PC-3 (cell line): ENCODE data around the gene LGALS7B. TPM values are rescaled to one million over a fixed set of nuclear protein-coding genes. Genes with fewer than 3 reads are reported as not detected.
A peak's percentile ranks its signal among the peaks of the same experiment; 100 is the strongest.

Experiments
- ATAC-seq: fragments of 200-7000 bp; cut with Tn5 transposase; 2 replicates; pipeline ENCODE4 v1.9.1; 2020; ENCODE audit warnings: mild to moderate bottlenecking, moderate library complexity
- BruUV-seq: library from RNA; stranded (reverse); fragments of 400-500 nt; replicated peaks from 2 replicates; lab custom pipeline; 2021; lab: Mats Ljungman, UMichigan
- CTCF ChIA-PET: fragments of 300-600 bp; sonication (Branson Sonifier 250); formaldehyde crosslinking; loops from one replicate; lab custom pipeline; 2022; ENCODE audit warnings: antibody characterized with exemption; lab: Charles Lee
- POLR2A ChIA-PET: fragments of 300-600 bp; sonication (Branson Sonifier 250); formaldehyde crosslinking; loops from one replicate; lab custom pipeline; 2022; ENCODE audit warnings: antibody characterized with exemption; ENCODE audit not compliant: unreplicated experiment; lab: Charles Lee
- DNase-seq: peaks from one replicate; pipeline ENCODE4 v3.0.0-alpha.2; 2015
- H2AFZ ChIP-seq: fragments of 300-600 bp; sonication (generic); 2 replicates; pipeline ENCODE4 v1.6.0; 2016; ENCODE audit warnings: antibody characterized with exemption, low read length
- H3F3A ChIP-seq: fragments of 300-600 bp; sonication (generic); one replicate; pipeline ENCODE4 v1.6.0; 2017; ENCODE audit warnings: antibody characterized with exemption, low read length, control low read depth, mild to moderate bottlenecking; ENCODE audit not compliant: unreplicated experiment
- H3K27ac ChIP-seq: fragments of 300-600 bp; sonication (generic); 2 replicates; pipeline ENCODE4 v1.5.1; 2016; ENCODE audit warnings: mild to moderate bottlenecking, low read length
- H3K27me3 ChIP-seq: fragments of 300-600 bp; sonication (generic); 2 replicates; pipeline ENCODE4 v1.6.1; 2016; ENCODE audit warnings: low read length, mixed read lengths
- H3K36me3 ChIP-seq: fragments of 300-600 bp; sonication (generic); 2 replicates; pipeline ENCODE4 v1.6.1; 2016; ENCODE audit warnings: low read depth, mixed run types, low read length, mixed read lengths
- H3K4me1 ChIP-seq: fragments of 300-600 bp; sonication (generic); 2 replicates; pipeline ENCODE4 v1.5.1; 2016; ENCODE audit warnings: low read length; ENCODE audit not compliant: insufficient read depth
- H3K4me2 ChIP-seq: fragments of 300-600 bp; sonication (generic); 2 replicates; pipeline ENCODE4 v1.6.0; 2016; ENCODE audit warnings: low read length
- H3K4me3 ChIP-seq: fragments of 300-600 bp; sonication (generic); 2 replicates; pipeline ENCODE4 v1.5.1; 2016; ENCODE audit warnings: mild to moderate bottlenecking, low read length, mixed read lengths
- H3K79me2 ChIP-seq: fragments of 300-600 bp; sonication (generic); 2 replicates; pipeline ENCODE4 v1.6.1; 2017; ENCODE audit warnings: low read length, mixed read lengths
- H3K9ac ChIP-seq: fragments of 300-600 bp; sonication (generic); 2 replicates; pipeline ENCODE4 v1.6.0; 2016; ENCODE audit warnings: mild to moderate bottlenecking, low read length
- H3K9me2 ChIP-seq: fragments of 300-600 bp; sonication (generic); replicated peaks from 2 replicates; pipeline ENCODE4 v1.6.1; 2016; ENCODE audit warnings: mixed run types, low read length, mixed read lengths
- H3K9me3 ChIP-seq: fragments of 300-600 bp; sonication (generic); 2 replicates; pipeline ENCODE4 v1.6.1; 2016; ENCODE audit warnings: low read length, mixed read lengths
- H4K20me1 ChIP-seq: fragments of 300-600 bp; sonication (generic); 2 replicates; pipeline ENCODE4 v1.6.1; 2016; ENCODE audit warnings: low read length, mixed read lengths
- EZH2 ChIP-seq: fragments of 300-600 bp; sonication (generic); IDR thresholded peaks from one replicate; pipeline ENCODE4 v1.6.1; 2017; ENCODE audit warnings: antibody characterized with exemption, mild to moderate bottlenecking, low read length; ENCODE audit not compliant: unreplicated experiment
- EZH2phosphoT487 ChIP-seq: fragments of 300-600 bp; sonication (generic); IDR thresholded peaks from 2 replicates; pipeline ENCODE4 v1.6.1; 2018; ENCODE audit warnings: mild to moderate bottlenecking, antibody characterized with exemption, low read length, borderline replicate concordance
- intact Hi-C: fragments of 100-400 bp; cut with micrococcal nuclease; formaldehyde crosslinking; loops from 2 replicates; pipeline ENCODE4 v1.9.0; 2023
- total RNA-seq: library from RNA; depleted of rRNA; stranded (reverse); fragments of >200 nt; gene quantifications from 2 replicates; pipeline ENCODE4 v1.2.3, GENCODE V29; 2014
- TF ChIP-seq, protein P1 (sequence below): fragments of 300-600 bp; sonication (generic); conservative IDR thresholded peaks from 2 replicates; pipeline ENCODE4 v1.5.1; 2017; ENCODE audit warnings: antibody characterized with exemption, low read depth, mild to moderate bottlenecking, low read length

Gene LGALS7B
- total RNA-seq, 1 experiment from 2014 or later, result not detected

DNA sequence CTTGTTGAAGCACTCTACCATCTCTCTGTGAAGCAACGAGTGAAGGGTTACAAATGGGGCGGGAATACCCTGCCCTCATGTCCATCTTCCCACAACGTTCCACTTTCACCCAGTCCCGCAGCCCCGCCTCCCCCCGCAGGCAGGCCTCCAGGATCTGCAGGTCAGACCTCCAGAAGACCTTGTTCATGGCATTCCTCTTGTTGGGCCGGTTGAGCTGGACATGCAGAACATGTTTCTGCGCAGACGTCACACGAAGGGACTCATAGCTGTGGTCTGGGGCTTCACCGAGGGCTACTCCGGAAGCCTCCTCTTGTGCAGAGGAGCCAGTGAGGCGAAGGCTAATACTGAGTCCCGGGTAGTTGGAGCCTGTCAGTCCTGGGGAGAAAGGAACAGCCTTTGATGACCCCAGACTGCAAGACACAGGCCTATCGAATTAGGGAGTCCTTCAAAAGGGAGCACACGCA lies 42.2 kb downstream of the LGALS7B start:
- DNase-seq, result peak; percentile 91
- no peaks in the 10 kb centered on the region for H3K79me2 ChIP-seq
- BruUV-seq, result TSS peak; percentile 73
- H3K9me3 ChIP-seq, result no peaks in the 10 kb centered on the region
- peaks cover 41% of the 10 kb centered on the region for H3K4me1 ChIP-seq
- H3K36me3 ChIP-seq, result peaks cover 4% of the 10 kb centered on the region; the same call in 1 of the 2 replicates
- H3K4me2 ChIP-seq, result peak overlapping the region; percentile 96
- H3K4me3 ChIP-seq, result peak overlapping the region; percentile 72
- no peaks in the 10 kb centered on the region for H4K20me1 ChIP-seq
- no peaks in the 10 kb centered on the region for H3K27me3 ChIP-seq
- TF ChIP-seq EZH2, result no peak
- TF ChIP-seq, protein P1, sequence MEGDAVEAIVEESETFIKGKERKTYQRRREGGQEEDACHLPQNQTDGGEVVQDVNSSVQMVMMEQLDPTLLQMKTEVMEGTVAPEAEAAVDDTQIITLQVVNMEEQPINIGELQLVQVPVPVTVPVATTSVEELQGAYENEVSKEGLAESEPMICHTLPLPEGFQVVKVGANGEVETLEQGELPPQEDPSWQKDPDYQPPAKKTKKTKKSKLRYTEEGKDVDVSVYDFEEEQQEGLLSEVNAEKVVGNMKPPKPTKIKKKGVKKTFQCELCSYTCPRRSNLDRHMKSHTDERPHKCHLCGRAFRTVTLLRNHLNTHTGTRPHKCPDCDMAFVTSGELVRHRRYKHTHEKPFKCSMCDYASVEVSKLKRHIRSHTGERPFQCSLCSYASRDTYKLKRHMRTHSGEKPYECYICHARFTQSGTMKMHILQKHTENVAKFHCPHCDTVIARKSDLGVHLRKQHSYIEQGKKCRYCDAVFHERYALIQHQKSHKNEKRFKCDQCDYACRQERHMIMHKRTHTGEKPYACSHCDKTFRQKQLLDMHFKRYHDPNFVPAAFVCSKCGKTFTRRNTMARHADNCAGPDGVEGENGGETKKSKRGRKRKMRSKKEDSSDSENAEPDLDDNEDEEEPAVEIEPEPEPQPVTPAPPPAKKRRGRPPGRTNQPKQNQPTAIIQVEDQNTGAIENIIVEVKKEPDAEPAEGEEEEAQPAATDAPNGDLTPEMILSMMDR, result no peak
- no peak for TF ChIP-seq EZH2phosphoT487
- no peaks in the 10 kb centered on the region for H3F3A ChIP-seq
- intact Hi-C loops, result loop anchor here (5.0 kb wide), 1 partner anchor 34 kb away; no protein-coding TSS in a partner anchor
- POLR2A ChIA-PET, result no interaction called here
- CTCF ChIA-PET, result no interaction called here
- H3K9me2 ChIP-seq, result no peaks in the 10 kb centered on the region
- peak overlapping the region; percentile 73 for H2AFZ ChIP-seq
- peak; percentile 68 for ATAC-seq
- peak overlapping the region; percentile 91 for H3K9ac ChIP-seq
- peak overlapping the region; percentile 99 for H3K27ac ChIP-seq

DNA sequence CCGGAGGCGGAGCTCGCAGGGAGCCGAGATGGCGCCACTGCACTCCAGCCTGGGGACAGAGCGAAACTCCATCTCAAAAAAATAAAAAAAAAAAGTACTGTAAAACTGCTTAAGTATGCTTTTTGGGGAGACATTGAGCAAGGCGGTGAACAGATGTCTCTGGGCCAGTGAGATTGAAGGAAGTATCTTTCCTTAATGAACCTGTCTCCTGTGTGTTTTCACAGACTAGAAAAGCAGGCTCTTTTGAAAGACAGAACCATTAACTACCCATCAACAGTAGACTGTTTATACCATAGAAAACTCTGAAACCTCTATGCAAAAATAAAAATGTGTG lies 44.1 kb downstream of the LGALS7B start:
- no peak overlapping the region for H3K4me3 ChIP-seq
- H3K27ac ChIP-seq, result no peak overlapping the region
- H3K4me2 ChIP-seq, result no peak overlapping the region
- no peak overlapping the region for H3K9ac ChIP-seq
- peaks cover 9% of the 10 kb centered on the region; the same call in 1 of the 2 replicates for H3K79me2 ChIP-seq
- TF ChIP-seq, protein P1, result no peak
- TF ChIP-seq EZH2phosphoT487, result no peak
- no peak for TF ChIP-seq EZH2
- peaks cover 18% of the 10 kb centered on the region for H3K36me3 ChIP-seq
- ATAC-seq, result no peak
- POLR2A ChIA-PET, result interaction anchor here (0.6 kb wide), 1 partner anchor 16 kb away, joined by 10 read pairs; no protein-coding TSS in a partner anchor
- H3K4me1 ChIP-seq, result peaks cover 60% of the 10 kb centered on the region
- H3K9me3 ChIP-seq, result no peaks in the 10 kb centered on the region
- no peaks in the 10 kb centered on the region for H3F3A ChIP-seq
- H4K20me1 ChIP-seq, result no peaks in the 10 kb centered on the region
- BruUV-seq, result no TSS peak
- H3K9me2 ChIP-seq, result no peaks in the 10 kb centered on the region
- DNase-seq, result no peak
- no peak overlapping the region for H2AFZ ChIP-seq
- no peaks in the 10 kb centered on the region for H3K27me3 ChIP-seq
- intact Hi-C loops, result loop anchor here (5.0 kb wide), 1 partner anchor 36 kb away; no protein-coding TSS in a partner anchor
- CTCF ChIA-PET, result no interaction called here

DNA sequence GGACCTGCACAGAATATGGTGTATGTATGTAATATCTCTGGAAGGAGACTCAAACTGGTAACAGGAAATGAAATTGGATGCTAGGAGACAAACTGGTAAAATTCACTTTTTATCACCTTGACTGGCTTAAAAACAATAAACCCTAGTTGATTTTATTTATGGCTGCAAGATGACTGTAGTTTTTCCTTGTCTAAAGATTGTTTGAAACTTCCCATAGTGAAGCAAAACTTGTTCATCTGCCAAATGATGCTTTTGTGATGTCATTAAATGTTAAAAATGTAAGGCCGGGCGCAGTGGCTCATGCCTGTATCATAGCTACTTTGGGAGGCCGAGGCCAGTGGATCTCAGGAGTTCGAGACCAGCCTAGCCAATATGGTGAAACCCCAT lies 45.1 kb downstream of the LGALS7B start:
- H3K4me1 ChIP-seq, result peaks cover 70% of the 10 kb centered on the region
- ChIA-PET POLR2A (no interaction called here), CTCF (no interaction called here)

More for the DNA sequence above, 45.1 kb downstream of the LGALS7B start:
- no peak overlapping the region for H3K9ac ChIP-seq
- H3K27me3 ChIP-seq, result no peaks in the 10 kb centered on the region
- no peak overlapping the region for H3K4me3 ChIP-seq
- H3K9me3 ChIP-seq, result no peaks in the 10 kb centered on the region
- TF ChIP-seq, protein P1, result no peak
- TF ChIP-seq EZH2 (no peak), EZH2phosphoT487 (no peak)
- H2AFZ ChIP-seq, result no peak overlapping the region
- H4K20me1 ChIP-seq, result no peaks in the 10 kb centered on the region
- H3K9me2 ChIP-seq, result no peaks in the 10 kb centered on the region
- H3K4me2 ChIP-seq, result no peak overlapping the region
- ATAC-seq (no peak), DNase-seq (no peak)
- H3F3A ChIP-seq, result peaks cover 4% of the 10 kb centered on the region
- H3K79me2 ChIP-seq, result peaks cover 9% of the 10 kb centered on the region; the same call in 1 of the 2 replicates
- intact Hi-C loops, result loop anchor here (5.0 kb wide), 1 partner anchor 37 kb away; no protein-coding TSS in a partner anchor
- no TSS peak for BruUV-seq
- H3K27ac ChIP-seq, result peak overlapping the region; percentile 99
- peaks cover 22% of the 10 kb centered on the region for H3K36me3 ChIP-seq
